Tibial nerve (tissue), 4 donors: ENCODE measurements around the gene PMEL. TPM values are rescaled to one million over a fixed set of nuclear protein-coding genes. Genes with fewer than 3 reads are reported as not detected.
"Not testable (repeated sequence)": the region's sequence is repeated elsewhere in the genome, so short reads cannot be mapped to it uniquely, and the experiment has no call there.

Experiments used
- DNase-seq, 2 donors: peaks; one replicate each; pipeline ENCODE4 v3.0.0-alpha.2; 2019; ENCODE audit warnings: low spot score in 2 of 2
- H3K27ac ChIP-seq, 4 donors: fragments of 200-600 bp; sonication (generic) in 3 of 4; one replicate each; pipeline ENCODE4 v1.5.1; 2017 to 2019; ENCODE audit warnings: mild to moderate bottlenecking in 1 of 4
- H3K27me3 ChIP-seq, 2 donors: fragments of 200-600 bp; sonication (generic) in 1 of 2; one replicate each; pipeline versions ENCODE4 v1.5.1 to v1.6.0; 2017 to 2019
- H3K36me3 ChIP-seq, 3 donors: fragments of 200-600 bp; sonication (generic); one replicate each; pipeline ENCODE4 v1.5.1; 2018 to 2019
- H3K4me1 ChIP-seq, 4 donors: fragments of 200-600 bp; sonication (generic) in 3 of 4; one replicate each; pipeline ENCODE4 v1.5.1; 2017 to 2019
- H3K4me3 ChIP-seq, 4 donors: fragments of 200-600 bp; sonication (generic) in 3 of 4; one replicate each; pipeline ENCODE4 v1.5.1; 2017 to 2019; ENCODE audit warnings: mild to moderate bottlenecking in 1 of 4, moderate library complexity in 1 of 4
- H3K9me3 ChIP-seq, 4 donors: fragments of 200-600 bp; sonication (generic) in 3 of 4; one replicate each; pipeline ENCODE4 v1.5.1; 2017 to 2019
- CTCF ChIP-seq, 5 experiments: fragments of 200-600 bp in 3 of 5; fragments of 450-650 bp in 2 of 5; sonication (generic) in 3 of 5; IDR thresholded peaks; one replicate each; pipeline ENCODE4 v1.5.1; 2016 to 2019; ENCODE audit warnings: antibody characterized with exemption in 5 of 5, mild to moderate bottlenecking in 3 of 5, moderate library complexity in 2 of 5
- EP300 ChIP-seq, 2 donors: sonication (generic); formaldehyde crosslinking; IDR thresholded peaks; one replicate each; pipeline ENCODE4 v1.6.1; 2017; ENCODE audit warnings: antibody characterized with exemption in 2 of 2, mild to moderate bottlenecking in 1 of 2
- POLR2A ChIP-seq, 2 donors: fragments of 450-650 bp; IDR thresholded peaks; one replicate each; pipeline ENCODE4 v1.6.1; 2017; ENCODE audit warnings: antibody characterized with exemption in 2 of 2, mild to moderate bottlenecking in 2 of 2, moderate library complexity in 2 of 2
- WGBS, 2 donors: methylation state at CpG; one replicate each; pipeline ENCODE4 v1.1.5; 2018; 5-methylcytosine and 5-hydroxymethylcytosine counted together
- total RNA-seq, 4 donors: library from RNA; depleted of rRNA; stranded (reverse); fragments of >200 nt; gene quantifications; one replicate each; pipeline ENCODE4 v1.1.0, GENCODE V29; 2016

Gene PMEL
- total RNA-seq, 4 donors from 2014 or later = 0.87 to 1.6 TPM; not detected in 2

GRCh38 chr12:55927588-55928502, 38.0 kb downstream of the PMEL start, which contains the start of gene PYM1:
TSS of gene PYM1 (minus strand) at chr12:55927894. CDS start at chr12:55927761, 133 bp downstream.
- TF ChIP-seq POLR2A (IDR thresholded peaks at IDR 0.05) (peak in 1 of 2 donors; percentile 30), CTCF (IDR thresholded peaks at IDR 0.05) (peak in 1 of 5 experiments; percentile 2), EP300 (IDR thresholded peaks at IDR 0.05) (peak in 1 of 2 donors; percentile 53)
- H3K4me1 ChIP-seq = peaks cover 0 to 68% (median 29%) of the 10 kb centered on the region in 4 donors
- peaks cover 0 to 11% (median 0%) of the 10 kb centered on the region in 3 donors for H3K36me3 ChIP-seq
- no peaks in the 10 kb centered on the region for H3K9me3 ChIP-seq
- peak within 1 kb of the TSS; percentile 93 to 100 (median 96) for H3K27ac ChIP-seq
- H3K27me3 ChIP-seq = no peaks in the 10 kb centered on the region
- WGBS, 2 donors = 8% methylated on average over 36 to 48 of the region's 49 CpGs
- H3K4me3 ChIP-seq = peak within 1 kb of the TSS; percentile 75 to 97 (median 78)
- DNase-seq = peak; percentile 68 to 80

GRCh38 chr12:55926738-55927587, 38.9 kb downstream of the PMEL start:
- Histone ChIP-seq H3K27me3 (no peaks in the 10 kb centered on the region), H3K4me1 (peaks cover 0 to 60% (median 25%) of the 10 kb centered on the region in 4 donors), H3K9me3 (no peaks in the 10 kb centered on the region), H3K36me3 (peaks cover 0 to 18% (median 0%) of the 10 kb centered on the region in 3 donors), H3K27ac (peak overlapping the region; percentile 93 to 100 (median 96)), H3K4me3 (peak overlapping the region; percentile 75 to 97 (median 78))
- peak; percentile 81 to 93 for DNase-seq
- TF ChIP-seq POLR2A (IDR thresholded peaks at IDR 0.05) = peak; percentile 40 to 63
- TF ChIP-seq CTCF (IDR thresholded peaks at IDR 0.05) = peak; percentile 63 to 85 (median 85)
- peak; percentile 40 to 85 for TF ChIP-seq EP300 (IDR thresholded peaks at IDR 0.05)
- WGBS, 2 donors = 0% methylated on average over 34 to 42 of the region's 42 CpGs

- Histone ChIP-seq H3K9me3 (no peaks in the 10 kb centered on the region), H3K4me1 (peaks cover 0 to 62% (median 23%) of the 10 kb centered on the region in 4 donors), H3K27me3 (no peaks in the 10 kb centered on the region), H3K4me3 (peak overlapping the region; percentile 75 to 97 (median 78)), H3K27ac (peak overlapping the region; percentile 93 to 100 (median 96)), H3K36me3 (peaks cover 0 to 24% (median 0%) of the 10 kb centered on the region in 3 donors)
- 14% methylated on average over 10 of the region's 10 CpGs for WGBS, 2 donors
- no peak for TF ChIP-seq EP300 (IDR thresholded peaks at IDR 0.05)
- TF ChIP-seq CTCF (IDR thresholded peaks at IDR 0.05) = no peak
- TF ChIP-seq POLR2A (IDR thresholded peaks at IDR 0.05) = no peak
- no peak for DNase-seq
Measured at GRCh38 chr12:55925870-55926737, 39.7 kb downstream of the PMEL start.

GRCh38 chr12:55925371-55925770, 40.5 kb downstream of the PMEL start:
- DNase-seq = no peak
- Histone ChIP-seq H3K27me3 (no peaks in the 10 kb centered on the region), H3K9me3 (no peaks in the 10 kb centered on the region), H3K4me3 (no peak overlapping the region), H3K4me1 (peaks cover 0 to 55% (median 17%) of the 10 kb centered on the region in 4 donors), H3K36me3 (peaks cover 0 to 24% (median 0%) of the 10 kb centered on the region in 3 donors), H3K27ac (no peak overlapping the region)
- WGBS, 2 donors = 81 to 90% methylated on average over 4 of the region's 4 CpGs
- TF ChIP-seq POLR2A (IDR thresholded peaks at IDR 0.05) (no peak), CTCF (IDR thresholded peaks at IDR 0.05) (no peak), EP300 (IDR thresholded peaks at IDR 0.05) (no peak)

GRCh38 chr12:55923648-55924047, 42.2 kb downstream of the PMEL start:
- peaks cover 0 to 38% (median 10%) of the 10 kb centered on the region in 4 donors for H3K4me1 ChIP-seq
- H3K4me3 ChIP-seq, H3K9me3 ChIP-seq, DNase-seq, H3K27me3 ChIP-seq, H3K27ac ChIP-seq: not testable (repeated sequence)
- peaks cover 0 to 24% (median 0%) of the 10 kb centered on the region in 3 donors for H3K36me3 ChIP-seq
- 89 to 93% methylated on average over 9 of the region's 9 CpGs for WGBS, 2 donors
